ENCODE data around the gene AHI1.
A peak's percentile ranks its signal among the peaks of the same experiment; 100 is the strongest.
"Not testable (repeated sequence)": the region's sequence is repeated elsewhere in the genome, so short reads cannot be mapped to it uniquely, and the experiment has no call there.

The AHI1 gene

DNA sequence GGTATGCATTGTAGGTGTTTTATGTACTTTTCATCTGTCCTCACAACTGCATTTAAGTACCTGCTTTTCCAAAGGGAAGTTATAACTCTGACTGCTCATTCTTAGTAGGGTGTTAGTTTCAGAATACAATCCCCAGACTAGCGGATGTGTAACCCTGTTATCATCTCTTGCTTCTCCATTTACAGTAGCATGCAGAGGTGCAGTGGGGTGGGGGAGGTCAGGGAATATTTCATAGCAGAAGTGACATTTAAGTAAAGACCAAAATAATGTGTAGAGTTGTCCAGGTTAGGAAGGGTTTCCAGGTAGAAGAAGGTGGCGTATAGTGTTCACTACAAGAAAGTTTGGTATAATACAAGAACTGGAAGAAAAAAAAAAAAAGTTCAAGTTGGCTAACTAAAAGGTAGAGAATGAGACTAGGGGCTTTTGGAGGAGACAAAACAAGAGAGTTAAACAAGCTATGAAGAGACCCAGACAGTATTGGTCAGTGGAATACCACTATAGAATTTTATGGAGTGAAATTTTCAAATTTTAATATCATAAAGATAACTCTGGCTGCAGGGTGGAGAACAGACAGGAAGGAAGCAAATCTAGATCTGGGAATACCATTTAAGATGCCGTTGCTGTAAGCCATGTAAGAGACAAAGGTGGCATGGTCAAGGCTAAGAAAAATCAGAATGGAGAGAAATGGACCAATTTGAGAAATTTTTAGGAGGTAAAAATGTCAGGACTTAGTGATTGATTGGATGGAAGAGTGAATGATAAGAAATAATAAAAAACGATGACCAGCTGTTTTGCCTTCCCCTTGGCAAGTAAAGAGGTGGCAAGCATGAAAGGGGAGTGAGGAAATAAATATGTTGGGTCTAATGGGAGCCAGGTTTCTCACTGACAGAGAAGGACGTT, 2.2 kb upstream of the AHI1 start:
- in situ Hi-C loops (cut with MboI; ENCODE audit: low sequenced_read_pairs, unreplicated experiment) = no loop called here
- no peak for DNase-seq (ENCODE audit: low spot score)
- no peak for TF ChIP-seq CTCF (IDR thresholded peaks at IDR 0.05; ENCODE audit: borderline replicate concordance, control extremely low read depth, extremely low read depth, insufficient read depth, missing control alignments)

DNA sequence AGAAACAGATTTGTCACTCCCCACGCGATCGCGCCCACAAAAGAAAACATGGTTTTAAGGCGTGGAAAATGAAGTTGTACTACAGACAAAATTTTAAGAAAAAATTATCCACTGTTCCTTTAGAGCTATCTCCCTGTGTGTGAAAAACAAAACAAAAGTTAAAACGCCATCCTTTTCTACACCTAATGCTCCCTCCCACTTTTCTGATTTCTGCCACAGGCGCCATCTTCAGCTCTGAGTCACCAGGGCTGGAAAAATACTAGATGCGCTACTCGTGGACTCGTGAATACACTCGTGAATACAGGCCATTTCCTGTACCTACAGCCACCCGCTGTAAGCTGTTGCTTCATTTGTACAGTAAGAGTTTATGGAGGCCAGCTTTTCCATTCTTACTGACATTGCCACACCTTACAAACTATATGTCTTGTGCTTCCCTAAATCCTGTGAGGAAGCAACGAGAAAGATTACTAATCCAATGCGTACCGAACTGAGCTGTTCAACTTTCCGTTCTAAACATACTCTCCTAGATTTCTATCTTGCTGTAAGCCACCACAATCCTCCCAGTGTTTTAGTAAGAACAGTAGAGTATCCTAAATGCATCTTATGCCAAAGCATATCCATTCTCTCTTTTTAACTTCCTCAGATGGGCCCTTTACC, 773 bp upstream of the AHI1 start:
- TF ChIP-seq CTCF (IDR thresholded peaks at IDR 0.05; ENCODE audit: borderline replicate concordance, control extremely low read depth, extremely low read depth, insufficient read depth, missing control alignments) = no peak
- in situ Hi-C loops (cut with MboI; ENCODE audit: low sequenced_read_pairs, unreplicated experiment) = no loop called here
- peak; percentile 37 for DNase-seq (ENCODE audit: low spot score)

GRCh38 chr6:135496800-135497411, 634 bp downstream of the AHI1 start:
- DNase-seq (ENCODE audit: low spot score) = no peak
- TF ChIP-seq CTCF (IDR thresholded peaks at IDR 0.05; ENCODE audit: borderline replicate concordance, control extremely low read depth, extremely low read depth, insufficient read depth, missing control alignments) = no peak
- in situ Hi-C loops (cut with MboI; ENCODE audit: low sequenced_read_pairs, unreplicated experiment) = no loop called here

DNA sequence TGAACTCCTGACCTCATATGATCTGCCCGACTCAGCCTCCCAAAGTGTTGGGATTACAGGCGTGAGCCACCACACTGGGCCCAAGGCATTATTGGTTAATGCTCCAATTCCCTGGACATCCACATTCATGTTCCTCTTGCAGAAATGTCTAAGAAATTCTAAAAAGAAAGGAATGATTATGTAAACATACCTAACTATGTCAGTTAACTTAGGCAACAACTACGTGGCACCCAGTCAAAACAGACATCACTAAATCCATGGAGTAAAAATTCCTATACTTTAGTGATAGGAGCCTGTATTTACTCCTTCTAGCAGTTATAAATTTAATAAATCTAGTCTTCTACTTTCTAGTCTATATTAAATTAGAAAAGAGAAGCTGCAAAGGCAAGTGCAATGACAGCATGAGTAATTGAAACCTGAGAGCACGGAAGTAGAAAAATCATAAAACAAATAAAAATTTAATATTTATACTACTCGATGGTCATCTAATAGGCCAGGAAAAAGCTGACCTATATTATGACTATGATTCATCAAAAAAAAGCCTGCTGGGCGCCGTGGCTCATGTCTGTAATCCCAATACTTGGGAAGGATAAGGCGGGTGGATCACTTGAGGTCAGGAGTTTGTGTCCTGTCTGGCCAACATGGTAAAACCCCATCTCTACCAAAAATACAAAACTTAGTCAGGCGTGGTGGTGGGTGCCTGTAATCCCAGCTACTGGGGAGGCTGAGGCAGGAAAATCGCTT, 4.2 kb downstream of the AHI1 start:
- no peak for TF ChIP-seq CTCF (IDR thresholded peaks at IDR 0.05; ENCODE audit: borderline replicate concordance, control extremely low read depth, extremely low read depth, insufficient read depth, missing control alignments)
- DNase-seq (ENCODE audit: low spot score) = no peak
- in situ Hi-C loops (cut with MboI; ENCODE audit: low sequenced_read_pairs, unreplicated experiment) = no loop called here

DNA sequence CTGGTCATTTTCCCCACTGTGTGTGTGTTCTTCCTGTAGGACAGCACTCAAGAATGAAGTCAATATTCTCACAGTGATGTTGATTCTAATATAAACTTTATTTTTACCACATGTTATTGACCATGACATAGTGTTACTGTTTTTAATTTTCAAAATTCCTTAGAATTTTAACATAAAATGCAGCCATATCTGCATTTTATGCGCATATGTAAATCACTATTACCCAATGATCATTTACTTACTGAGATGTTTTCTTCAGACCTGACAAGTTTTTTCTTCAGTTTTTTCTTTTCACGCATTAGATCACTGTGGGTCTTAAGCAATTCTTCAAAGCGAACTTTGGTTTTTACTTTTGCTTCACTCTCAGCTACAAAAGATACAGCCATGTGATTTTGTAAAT, 7.2 kb downstream of the AHI1 start:
- no peak for DNase-seq (ENCODE audit: low spot score)
- TF ChIP-seq CTCF (IDR thresholded peaks at IDR 0.05; ENCODE audit: borderline replicate concordance, control extremely low read depth, extremely low read depth, insufficient read depth, missing control alignments) = no peak
- in situ Hi-C loops (cut with MboI; ENCODE audit: low sequenced_read_pairs, unreplicated experiment) = no loop called here

DNA sequence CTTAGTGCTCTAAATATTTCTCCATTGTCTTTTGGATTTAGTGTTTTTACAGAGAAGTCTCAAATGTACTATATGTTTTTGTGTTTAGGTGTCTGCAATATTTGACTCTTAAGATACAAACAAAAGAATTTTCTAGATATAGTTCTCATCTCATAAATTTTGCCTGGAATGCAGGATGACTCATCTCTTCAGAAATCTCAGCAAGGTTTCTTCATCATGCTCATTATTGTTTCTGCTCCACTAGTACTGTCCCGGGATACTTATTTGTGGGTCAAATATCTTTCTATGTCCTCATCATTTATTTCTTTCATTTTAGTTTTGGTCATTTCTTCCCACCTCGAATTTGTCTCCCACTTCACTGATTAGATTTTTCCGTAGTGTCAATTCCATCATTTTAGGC, 9.5 kb downstream of the AHI1 start:
- in situ Hi-C loops (cut with MboI; ENCODE audit: low sequenced_read_pairs, unreplicated experiment) = no loop called here
- no peak for TF ChIP-seq CTCF (IDR thresholded peaks at IDR 0.05; ENCODE audit: borderline replicate concordance, control extremely low read depth, extremely low read depth, insufficient read depth, missing control alignments)
- DNase-seq (ENCODE audit: low spot score) = no peak

DNA sequence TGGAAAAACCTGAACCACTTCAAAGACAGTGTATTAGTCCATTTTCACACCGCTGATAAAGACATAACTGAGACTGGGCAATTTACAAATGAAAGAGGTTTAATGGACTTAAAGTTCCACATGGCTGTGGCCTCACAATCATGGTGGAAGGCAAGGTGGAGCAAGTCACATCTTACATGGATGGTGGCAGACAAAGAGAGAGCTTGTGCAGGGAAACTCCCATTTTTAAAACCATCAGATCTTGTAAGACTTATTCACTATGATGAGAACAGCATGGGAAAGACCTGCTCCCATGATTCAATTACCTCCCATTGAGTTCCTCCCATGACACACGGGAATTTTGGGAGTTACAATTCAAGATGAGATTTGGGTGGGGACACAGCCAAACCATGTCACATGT, 13.6 kb downstream of the AHI1 start:
- in situ Hi-C loops (cut with MboI; ENCODE audit: low sequenced_read_pairs, unreplicated experiment) = not testable (repeated sequence)

More for the DNA sequence above, 13.6 kb downstream of the AHI1 start:
- DNase-seq (ENCODE audit: low spot score) = not testable (repeated sequence)
